A673 (cell line): ENCODE results near the gene CST8. TPM values are rescaled to one million over a fixed set of nuclear protein-coding genes. Genes with fewer than 3 reads are reported as not detected.

Experiments
- BruUV-seq: library from RNA; stranded (reverse); fragments of 400-500 nt; replicated peaks from 2 replicates; lab custom pipeline; 2021; lab: Mats Ljungman, UMichigan
- CTCF ChIA-PET: fragments of 300-600 bp; sonication (Branson Sonifier 250); formaldehyde crosslinking; loops from one replicate; lab custom pipeline; 2022; ENCODE audit warnings: antibody characterized with exemption; lab: Charles Lee
- POLR2A ChIA-PET: fragments of 300-600 bp; sonication (Branson Sonifier 250); formaldehyde crosslinking; loops from one replicate; lab custom pipeline; 2022; ENCODE audit warnings: antibody characterized with exemption; ENCODE audit not compliant: low non-redundant PET; lab: Charles Lee
- DNase-seq: peaks from one replicate; pipeline ENCODE4 v3.0.0-alpha.2; 2015; ENCODE audit warnings: low spot score
- H3K27ac ChIP-seq: fragments of 200-600 bp; sonication (generic); 2 replicates; pipeline ENCODE4 v1.5.1; 2016; ENCODE audit warnings: mixed run types, low read depth, mild to moderate bottlenecking, mixed read lengths, antibody characterized with exemption, low read length; ENCODE audit not compliant: poor library complexity, severe bottlenecking
- H3K27me3 ChIP-seq: fragments of 200-600 bp; sonication (generic); replicated peaks from 2 replicates; pipeline ENCODE4 v1.6.1; 2017; ENCODE audit warnings: mixed run types, low read depth, mild to moderate bottlenecking, mixed read lengths, antibody characterized with exemption, low read length; ENCODE audit not compliant: insufficient read depth, poor library complexity
- H3K36me3 ChIP-seq: fragments of 200-600 bp; sonication (generic); 2 replicates; pipeline ENCODE4 v1.6.1; 2016; ENCODE audit warnings: mixed run types, mild to moderate bottlenecking, mixed read lengths, antibody characterized with exemption, low read length; ENCODE audit not compliant: insufficient read depth, poor library complexity, severe bottlenecking
- H3K4me1 ChIP-seq: fragments of 200-600 bp; sonication (generic); 2 replicates; pipeline ENCODE4 v1.6.1; 2017; ENCODE audit warnings: mixed run types, mild to moderate bottlenecking, mixed read lengths, antibody characterized with exemption, low read length; ENCODE audit not compliant: insufficient read depth, poor library complexity, severe bottlenecking
- H3K4me3 ChIP-seq: fragments of 200-600 bp; sonication (generic); 2 replicates; pipeline ENCODE4 v1.5.1; 2016; ENCODE audit warnings: low read depth, mixed run types, mild to moderate bottlenecking, mixed read lengths, low read length; ENCODE audit not compliant: poor library complexity, severe bottlenecking
- H3K9me3 ChIP-seq: fragments of 200-600 bp; sonication (generic); 2 replicates; pipeline ENCODE4 v1.6.1; 2016; ENCODE audit warnings: mixed run types, low read depth, mild to moderate bottlenecking, mixed read lengths, antibody characterized with exemption, low read length; ENCODE audit not compliant: poor library complexity, severe bottlenecking
- EZH2 ChIP-seq: fragments of 200-600 bp; sonication (generic); IDR thresholded peaks from 2 replicates; pipeline ENCODE4 v1.6.1; 2017; ENCODE audit warnings: borderline replicate concordance, low read depth, mild to moderate bottlenecking, mixed read lengths, antibody characterized with exemption, low read length; ENCODE audit not compliant: poor library complexity, severe bottlenecking
- intact Hi-C: fragments of 100-400 bp; cut with micrococcal nuclease; formaldehyde crosslinking; loops from one replicate; pipeline ENCODE4 v1.10.0; 2022; ENCODE audit not compliant: unreplicated experiment
- total RNA-seq: library from RNA; stranded (reverse); gene quantifications from 2 replicates; pipeline ENCODE4 v1.2.3, GENCODE V29; 2021
- TF ChIP-seq, protein P1 (sequence below): fragments of 300-800, 200-600 bp; sonication (generic); conservative IDR thresholded peaks from 2 replicates; pipeline ENCODE4 v1.5.1; 2017; ENCODE audit warnings: low read depth, mild to moderate bottlenecking, antibody characterized with exemption, low read length, moderate library complexity, mixed read lengths

The CST8 gene
- total RNA-seq, 1 experiment from 2014 or later: not detected

DNA sequence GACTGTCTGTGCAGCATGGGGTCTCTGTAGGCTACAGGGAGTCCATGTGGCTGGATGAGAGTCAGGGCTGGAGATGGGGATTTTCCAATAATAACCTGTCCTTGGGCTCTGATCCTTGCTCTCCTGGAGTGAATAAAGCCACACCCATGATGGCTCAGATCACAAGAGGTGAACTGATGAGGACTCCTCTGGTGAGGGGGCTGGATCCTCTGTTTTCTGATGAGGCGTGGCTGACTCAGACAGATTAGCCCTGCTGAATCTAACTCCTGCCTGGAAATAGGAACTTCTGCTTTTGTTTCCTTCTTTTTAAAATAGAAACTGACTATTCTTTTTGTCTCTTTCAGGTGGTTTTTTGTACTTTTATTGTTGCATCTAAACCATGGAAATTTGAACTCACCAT is 50.4 kb downstream of the CST8 start:
- DNase-seq: no peak
- Histone ChIP-seq H3K36me3 (no peaks in the 10 kb centered on the region), H3K4me3 (no peak overlapping the region), H3K27me3 (peaks cover 5% of the 10 kb centered on the region), H3K9me3 (no peaks in the 10 kb centered on the region), H3K27ac (no peak overlapping the region), H3K4me1 (no peaks in the 10 kb centered on the region)
- intact Hi-C loops: no loop called here
- no TSS peak for BruUV-seq
- ChIA-PET POLR2A (no interaction called here), CTCF (no interaction called here)
- no peak for TF ChIP-seq EZH2
- TF ChIP-seq, protein P1, sequence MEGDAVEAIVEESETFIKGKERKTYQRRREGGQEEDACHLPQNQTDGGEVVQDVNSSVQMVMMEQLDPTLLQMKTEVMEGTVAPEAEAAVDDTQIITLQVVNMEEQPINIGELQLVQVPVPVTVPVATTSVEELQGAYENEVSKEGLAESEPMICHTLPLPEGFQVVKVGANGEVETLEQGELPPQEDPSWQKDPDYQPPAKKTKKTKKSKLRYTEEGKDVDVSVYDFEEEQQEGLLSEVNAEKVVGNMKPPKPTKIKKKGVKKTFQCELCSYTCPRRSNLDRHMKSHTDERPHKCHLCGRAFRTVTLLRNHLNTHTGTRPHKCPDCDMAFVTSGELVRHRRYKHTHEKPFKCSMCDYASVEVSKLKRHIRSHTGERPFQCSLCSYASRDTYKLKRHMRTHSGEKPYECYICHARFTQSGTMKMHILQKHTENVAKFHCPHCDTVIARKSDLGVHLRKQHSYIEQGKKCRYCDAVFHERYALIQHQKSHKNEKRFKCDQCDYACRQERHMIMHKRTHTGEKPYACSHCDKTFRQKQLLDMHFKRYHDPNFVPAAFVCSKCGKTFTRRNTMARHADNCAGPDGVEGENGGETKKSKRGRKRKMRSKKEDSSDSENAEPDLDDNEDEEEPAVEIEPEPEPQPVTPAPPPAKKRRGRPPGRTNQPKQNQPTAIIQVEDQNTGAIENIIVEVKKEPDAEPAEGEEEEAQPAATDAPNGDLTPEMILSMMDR: no peak

DNA sequence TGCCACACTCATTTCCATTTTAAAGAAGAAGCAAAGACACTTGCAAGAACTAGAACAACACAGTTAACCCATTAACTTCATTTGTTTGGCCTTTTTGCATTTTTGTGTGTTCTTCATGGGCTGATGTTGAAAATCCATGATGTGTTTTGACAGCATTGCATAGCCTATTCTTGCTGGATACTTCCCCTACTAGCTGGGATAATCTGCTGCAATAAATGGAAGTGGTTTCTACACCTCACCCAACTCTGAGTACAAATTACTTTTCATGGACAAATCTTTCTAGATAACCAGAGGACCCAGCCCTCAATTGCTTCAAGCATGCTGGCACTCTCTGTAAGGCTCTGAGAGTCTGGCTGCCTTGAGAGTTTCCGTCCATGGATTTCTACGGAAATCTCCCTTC is 50.9 kb downstream of the CST8 start:
- ChIA-PET CTCF (no interaction called here), POLR2A (no interaction called here)
- no peaks in the 10 kb centered on the region for H3K4me1 ChIP-seq
- intact Hi-C loops: no loop called here
- H3K27me3 ChIP-seq: peaks cover 5% of the 10 kb centered on the region
- H3K4me3 ChIP-seq: no peak overlapping the region
- BruUV-seq: no TSS peak
- H3K36me3 ChIP-seq: no peaks in the 10 kb centered on the region
- TF ChIP-seq EZH2: no peak
- TF ChIP-seq, protein P1: no peak
- no peak overlapping the region for H3K27ac ChIP-seq
- H3K9me3 ChIP-seq: no peaks in the 10 kb centered on the region
- no peak for DNase-seq

DNA sequence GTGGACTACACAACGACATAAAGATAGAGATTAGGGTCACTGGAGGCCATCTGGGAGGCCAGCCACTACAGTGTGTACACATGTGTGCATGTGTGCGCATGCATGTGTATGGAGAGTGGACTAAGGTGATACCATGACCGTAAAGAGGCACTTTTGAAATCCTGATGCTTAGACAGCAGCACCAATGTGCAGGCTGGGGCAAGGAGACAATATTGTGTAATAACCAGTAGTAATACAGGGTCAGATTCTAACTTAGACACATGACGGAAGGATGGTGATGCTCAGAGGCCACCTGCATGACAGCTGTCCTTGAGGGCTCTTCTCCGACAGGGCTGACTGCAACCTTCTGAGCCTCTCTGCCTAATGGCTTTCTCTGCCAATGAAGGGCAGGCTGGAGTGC is 51.9 kb downstream of the CST8 start:
- TF ChIP-seq EZH2: no peak
- TF ChIP-seq, protein P1: no peak
- no TSS peak for BruUV-seq
- Histone ChIP-seq H3K4me3 (no peak overlapping the region), H3K9me3 (no peaks in the 10 kb centered on the region), H3K27ac (no peak overlapping the region), H3K36me3 (no peaks in the 10 kb centered on the region), H3K27me3 (peaks cover 5% of the 10 kb centered on the region), H3K4me1 (no peaks in the 10 kb centered on the region)
- no peak for DNase-seq
- CTCF ChIA-PET: no interaction called here
- intact Hi-C loops: no loop called here
- POLR2A ChIA-PET: no interaction called here
